Fibroblast of villous mesenchyme (primary cell): ENCODE results near the gene NKTR. TPM values are rescaled to one million over a fixed set of nuclear protein-coding genes. Genes with fewer than 3 reads are reported as not detected.

Source experiments
- DNase-seq: peaks from one replicate; pipeline ENCODE4 v3.0.0-alpha.2; 2010; ENCODE audit warnings: low read depth
- H3K4me3 ChIP-seq: 2 replicates; pipeline ENCODE4 v1.5.1; 2011; ENCODE audit warnings: low read depth, mild to moderate bottlenecking, low read length
- total RNA-seq: library from RNA; depleted of rRNA; stranded (reverse); fragments of >200 nt; gene quantifications from 2 replicates; pipeline ENCODE4 v1.2.3, GENCODE V29; 2012
- TF ChIP-seq, protein P1 (sequence below): IDR thresholded peaks from 2 replicates; pipeline ENCODE4 v1.5.1; 2012; ENCODE audit warnings: low read depth, mild to moderate bottlenecking, low read length; ENCODE audit not compliant: insufficient read depth

The NKTR gene
- total RNA-seq, 1 donor: 82.9 TPM

DNA sequence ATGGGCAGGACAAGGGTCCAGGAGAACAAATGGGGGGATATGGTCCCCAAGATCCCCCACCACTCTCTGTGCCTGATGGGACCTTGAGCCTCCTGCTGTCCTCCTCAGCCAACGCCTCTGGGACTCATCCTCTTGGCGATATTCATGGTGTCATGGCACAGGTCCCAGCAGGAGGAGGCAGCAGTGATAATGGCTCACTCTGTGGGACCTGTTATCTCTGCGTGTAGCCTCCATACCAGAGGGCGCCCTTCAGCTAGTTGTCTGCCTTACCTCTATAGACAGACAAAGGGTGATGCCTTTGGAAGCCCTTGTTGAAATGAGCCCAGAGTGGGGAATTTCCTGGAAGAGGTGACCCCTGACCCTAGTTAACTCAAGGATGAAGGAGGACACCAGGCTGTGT, 60.4 kb downstream of the NKTR start:
- no peak overlapping the region for H3K4me3 ChIP-seq
- TF ChIP-seq, protein P1, sequence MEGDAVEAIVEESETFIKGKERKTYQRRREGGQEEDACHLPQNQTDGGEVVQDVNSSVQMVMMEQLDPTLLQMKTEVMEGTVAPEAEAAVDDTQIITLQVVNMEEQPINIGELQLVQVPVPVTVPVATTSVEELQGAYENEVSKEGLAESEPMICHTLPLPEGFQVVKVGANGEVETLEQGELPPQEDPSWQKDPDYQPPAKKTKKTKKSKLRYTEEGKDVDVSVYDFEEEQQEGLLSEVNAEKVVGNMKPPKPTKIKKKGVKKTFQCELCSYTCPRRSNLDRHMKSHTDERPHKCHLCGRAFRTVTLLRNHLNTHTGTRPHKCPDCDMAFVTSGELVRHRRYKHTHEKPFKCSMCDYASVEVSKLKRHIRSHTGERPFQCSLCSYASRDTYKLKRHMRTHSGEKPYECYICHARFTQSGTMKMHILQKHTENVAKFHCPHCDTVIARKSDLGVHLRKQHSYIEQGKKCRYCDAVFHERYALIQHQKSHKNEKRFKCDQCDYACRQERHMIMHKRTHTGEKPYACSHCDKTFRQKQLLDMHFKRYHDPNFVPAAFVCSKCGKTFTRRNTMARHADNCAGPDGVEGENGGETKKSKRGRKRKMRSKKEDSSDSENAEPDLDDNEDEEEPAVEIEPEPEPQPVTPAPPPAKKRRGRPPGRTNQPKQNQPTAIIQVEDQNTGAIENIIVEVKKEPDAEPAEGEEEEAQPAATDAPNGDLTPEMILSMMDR: no peak
- DNase-seq: no peak

DNA sequence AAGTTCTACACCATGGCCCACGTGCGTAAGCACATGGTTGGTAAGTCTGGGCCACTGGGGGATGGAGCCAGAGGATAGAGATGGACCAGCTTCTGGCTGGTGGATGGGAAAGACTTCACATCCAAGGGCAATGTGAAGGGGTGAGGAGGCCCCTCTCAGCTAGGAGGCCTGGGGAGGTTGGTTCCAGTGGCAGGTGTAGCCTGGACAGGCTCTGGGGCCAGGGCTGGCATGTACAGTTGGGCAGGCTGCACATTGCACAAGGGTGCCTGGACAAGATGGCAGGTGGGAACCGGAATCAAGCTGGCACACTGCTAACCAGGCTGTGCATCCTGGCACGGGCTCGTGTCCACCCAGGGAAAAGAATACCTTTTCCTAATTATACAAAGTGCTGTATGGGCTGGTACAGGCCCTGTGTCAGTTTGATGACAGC, 61.1 kb downstream of the NKTR start:
- TF ChIP-seq, protein P1: no peak
- no peak for DNase-seq
- no peak overlapping the region for H3K4me3 ChIP-seq

DNA sequence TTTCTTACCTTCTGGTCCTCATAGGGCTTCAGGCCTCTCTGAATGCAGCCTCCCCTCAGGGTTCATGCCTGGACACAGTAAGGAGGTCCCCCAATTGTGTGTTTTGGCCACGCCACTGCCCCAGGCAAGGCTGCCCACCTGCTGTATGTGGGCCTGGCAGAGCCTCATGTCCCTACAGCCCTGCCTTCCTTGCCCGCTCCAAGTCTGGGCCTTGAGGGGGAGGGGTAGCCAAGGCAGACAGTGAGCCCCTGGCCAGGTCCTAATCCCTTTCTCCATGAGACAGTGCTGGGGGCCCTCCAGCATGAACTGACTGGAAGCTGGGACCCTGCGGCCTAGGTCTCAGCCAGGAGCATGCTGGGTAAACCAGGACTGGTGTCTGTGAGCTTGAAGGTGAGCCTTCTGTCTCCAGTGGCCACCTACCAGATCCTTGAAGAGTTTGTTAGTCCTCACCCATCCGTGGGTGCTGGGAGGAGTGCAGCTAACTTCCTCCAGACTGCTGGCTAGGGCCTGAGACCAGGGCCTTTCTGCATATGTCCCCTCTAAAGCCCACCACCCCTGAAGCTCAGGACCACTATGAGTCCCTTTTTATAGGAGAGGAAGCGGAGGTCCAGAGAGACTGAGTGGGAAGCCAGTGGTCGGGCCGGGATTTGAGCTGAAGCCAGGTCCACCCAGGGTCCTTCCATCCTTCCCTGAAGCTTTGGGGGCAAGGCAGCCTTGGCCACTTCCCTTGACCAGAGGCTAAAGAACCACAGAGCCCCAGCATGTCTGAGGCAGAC, 61.7 kb downstream of the NKTR start:
- TF ChIP-seq, protein P1: no peak
- H3K4me3 ChIP-seq: no peak overlapping the region
- no peak for DNase-seq

DNA sequence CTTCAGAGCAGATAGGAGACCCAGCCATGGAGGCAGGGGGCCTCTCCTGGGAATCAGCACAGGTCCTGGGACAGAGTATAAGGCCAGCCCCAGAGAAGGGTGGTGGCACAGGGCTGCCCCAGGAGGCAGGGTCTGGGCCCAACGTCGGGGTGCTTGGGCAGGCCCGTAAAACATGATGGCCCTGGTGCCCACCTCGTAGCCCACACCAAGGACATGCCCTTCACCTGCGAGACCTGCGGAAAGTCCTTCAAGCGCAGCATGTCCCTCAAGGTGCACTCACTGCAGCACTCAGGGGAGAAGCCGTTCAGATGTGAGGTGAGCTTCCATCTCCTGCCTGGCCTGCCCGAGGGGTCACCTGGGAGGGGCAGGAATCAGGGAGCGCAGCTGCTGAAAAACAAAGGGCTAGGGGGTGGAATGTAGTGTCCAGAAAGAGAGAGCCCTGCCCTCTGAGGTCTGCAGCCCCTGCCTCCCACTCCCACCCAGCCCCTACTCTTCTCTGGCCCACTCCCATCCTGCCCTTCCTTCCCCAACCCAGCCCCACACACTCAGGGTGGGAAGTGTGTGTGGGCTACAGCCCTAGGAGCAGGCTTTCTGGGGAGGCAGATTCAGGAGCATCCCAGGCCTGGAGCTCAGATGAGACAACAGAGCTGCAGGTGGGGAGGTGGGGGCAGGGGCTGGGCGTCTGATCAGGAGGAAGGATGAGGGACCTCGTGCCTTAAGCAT, 62.5 kb downstream of the NKTR start:
- TF ChIP-seq, protein P1: no peak
- no peak for DNase-seq
- no peak overlapping the region for H3K4me3 ChIP-seq

DNA sequence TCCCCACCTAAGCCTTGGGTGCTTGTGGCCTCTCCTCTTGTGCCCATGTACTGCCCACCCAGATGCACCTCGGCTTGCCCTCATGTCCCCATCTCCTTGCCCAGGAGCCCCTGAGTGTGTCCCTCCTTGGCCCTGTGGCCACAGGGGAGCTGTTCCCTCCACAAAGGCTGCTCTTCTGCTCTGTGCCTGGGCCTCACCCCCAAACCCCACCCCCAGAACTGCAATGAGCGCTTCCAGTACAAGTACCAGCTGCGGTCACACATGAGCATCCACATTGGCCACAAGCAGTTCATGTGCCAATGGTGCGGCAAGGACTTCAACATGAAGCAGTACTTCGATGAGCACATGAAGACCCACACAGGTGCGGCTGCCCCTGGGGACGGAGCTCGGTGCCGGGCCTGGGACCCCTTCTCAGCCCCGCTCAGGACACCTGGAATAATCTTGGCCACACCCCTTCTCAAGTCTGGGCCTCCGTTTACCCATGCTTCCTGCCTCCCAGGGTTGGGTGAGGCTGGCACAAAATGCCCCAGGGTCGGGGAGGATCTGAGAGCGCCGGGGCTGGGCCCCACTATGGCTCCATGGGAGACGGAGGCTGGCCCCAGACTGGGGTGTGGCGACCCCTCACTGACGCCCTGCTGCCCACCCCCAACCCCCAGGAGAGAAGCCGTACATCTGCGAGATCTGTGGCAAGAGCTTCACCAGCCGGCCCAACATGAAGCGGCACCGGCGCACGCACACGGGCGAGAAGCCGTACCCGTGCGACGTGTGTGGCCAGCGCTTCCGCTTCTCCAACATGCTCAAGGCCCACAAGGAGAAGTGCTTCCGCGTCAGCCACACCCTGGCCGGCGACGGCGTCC, 63.3 kb downstream of the NKTR start:
- TF ChIP-seq, protein P1: no peak
- no peak overlapping the region for H3K4me3 ChIP-seq
- DNase-seq: no peak

DNA sequence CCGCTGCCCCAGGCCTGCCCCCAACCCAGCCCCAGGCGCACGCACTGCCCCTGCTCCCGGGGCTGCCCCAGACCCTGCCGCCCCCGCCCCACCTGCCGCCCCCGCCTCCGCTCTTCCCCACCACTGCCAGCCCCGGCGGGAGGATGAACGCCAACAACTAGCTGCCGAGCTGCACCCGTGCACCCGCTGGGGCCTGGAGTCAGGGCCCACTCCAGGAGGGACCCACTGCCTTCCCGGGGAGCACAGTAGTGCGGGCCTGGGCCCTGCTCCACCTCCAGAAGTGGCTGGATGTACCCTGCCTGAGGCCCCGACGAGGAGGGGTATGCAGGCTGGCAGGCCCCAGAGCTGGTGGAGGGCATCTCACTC, 63.9 kb downstream of the NKTR start:
- no peak overlapping the region for H3K4me3 ChIP-seq
- TF ChIP-seq, protein P1: no peak
- no peak for DNase-seq
